ENCODE results near the gene FJX1. TPM values are rescaled to one million over a fixed set of nuclear protein-coding genes. Genes with fewer than 3 reads are reported as not detected.
A peak's percentile ranks its signal among the peaks of the same experiment; 100 is the strongest.

FJX1 gene
- total RNA-seq, 2 experiments from 2014 or later, result 0.46 to 0.62 TPM

- no peaks in the 10 kb centered on the region for H3K36me3 Mint-ChIP-seq
- intact Hi-C loops (cut with micrococcal nuclease), result no loop called here
- H3K4me1 Mint-ChIP-seq (ENCODE audit: low read depth), result no peaks in the 10 kb centered on the region
- POLR2A ChIA-PET, result no interaction called here
- CTCF ChIA-PET, result no interaction called here
- no peak for DNase-seq
- no peaks in the 10 kb centered on the region for H3K9me3 Mint-ChIP-seq
- H3K27me3 Mint-ChIP-seq, result peaks cover 21% of the 10 kb centered on the region
- H3K27ac Mint-ChIP-seq, result no peak overlapping the region
- H3K4me3 Mint-ChIP-seq, result no peak overlapping the region
Observed at GRCh38 chr11:35589281-35589680, 29.0 kb upstream of the FJX1 start.

- intact Hi-C loops (cut with micrococcal nuclease), result no loop called here
- ChIA-PET CTCF (interaction anchor here (0.7 kb wide), 1 partner anchor 201 kb away, joined by 3 read pairs; no protein-coding TSS in a partner anchor), POLR2A (no interaction called here)
- Mint-ChIP-seq H3K4me1 (ENCODE audit: low read depth) (no peaks in the 10 kb centered on the region), H3K9me3 (no peaks in the 10 kb centered on the region), H3K27ac (no peak overlapping the region), H3K4me3 (no peak overlapping the region), H3K27me3 (peaks cover 19% of the 10 kb centered on the region), H3K36me3 (no peaks in the 10 kb centered on the region)
- DNase-seq, result no peak
Observed at GRCh38 chr11:35590412-35590811, 27.8 kb upstream of the FJX1 start.

GRCh38 chr11:35593143-35593542, 25.1 kb upstream of the FJX1 start:
- H3K4me3 Mint-ChIP-seq, result no peak overlapping the region
- CTCF ChIA-PET, result no interaction called here
- H3K4me1 Mint-ChIP-seq (ENCODE audit: low read depth), result peaks cover 1% of the 10 kb centered on the region
- intact Hi-C loops (cut with micrococcal nuclease), result no loop called here
- H3K36me3 Mint-ChIP-seq, result no peaks in the 10 kb centered on the region
- H3K27me3 Mint-ChIP-seq, result peaks cover 27% of the 10 kb centered on the region
- DNase-seq, result no peak
- H3K9me3 Mint-ChIP-seq, result no peaks in the 10 kb centered on the region
- POLR2A ChIA-PET, result interaction anchor here (0.6 kb wide), 1 partner anchor 54 kb away, joined by 3 read pairs; no protein-coding TSS in a partner anchor
- H3K27ac Mint-ChIP-seq, result no peak overlapping the region

- intact Hi-C loops (cut with micrococcal nuclease), result no loop called here
- Mint-ChIP-seq H3K4me3 (no peak overlapping the region), H3K27me3 (peaks cover 21% of the 10 kb centered on the region), H3K27ac (no peak overlapping the region), H3K9me3 (no peaks in the 10 kb centered on the region), H3K4me1 (ENCODE audit: low read depth) (peaks cover 13% of the 10 kb centered on the region), H3K36me3 (no peaks in the 10 kb centered on the region)
- POLR2A ChIA-PET, result no interaction called here
- DNase-seq, result no peak
- CTCF ChIA-PET, result no interaction called here
Observed at GRCh38 chr11:35594680-35595079, 23.6 kb upstream of the FJX1 start.

GRCh38 chr11:35598254-35599125, 19.8 kb upstream of the FJX1 start:
- Mint-ChIP-seq H3K4me3 (no peak overlapping the region), H3K36me3 (no peaks in the 10 kb centered on the region), H3K27ac (no peak overlapping the region), H3K4me1 (ENCODE audit: low read depth) (peaks cover 13% of the 10 kb centered on the region), H3K27me3 (peaks cover 30% of the 10 kb centered on the region), H3K9me3 (no peaks in the 10 kb centered on the region)
- peak; percentile 59 for DNase-seq
- intact Hi-C loops (cut with micrococcal nuclease), result loop anchor here (2.0 kb wide), 1 partner anchor 64 kb away; the partner anchor contains the start of gene TRIM44
- ChIA-PET CTCF (interaction anchor here (0.6 to 1.1 kb wide), 2 partner anchors 18 to 62 kb away, joined by 3 read pairs; no protein-coding TSS in a partner anchor), POLR2A (no interaction called here)

- no peak for DNase-seq
- peaks cover 13% of the 10 kb centered on the region for H3K4me1 Mint-ChIP-seq (ENCODE audit: low read depth)
- no peak overlapping the region for H3K27ac Mint-ChIP-seq
- H3K27me3 Mint-ChIP-seq, result peaks cover 34% of the 10 kb centered on the region
- H3K36me3 Mint-ChIP-seq, result no peaks in the 10 kb centered on the region
- ChIA-PET CTCF (no interaction called here), POLR2A (no interaction called here)
- intact Hi-C loops (cut with micrococcal nuclease), result no loop called here
- no peak overlapping the region for H3K4me3 Mint-ChIP-seq
- H3K9me3 Mint-ChIP-seq, result no peaks in the 10 kb centered on the region
Observed at GRCh38 chr11:35600331-35600838, 17.9 kb upstream of the FJX1 start.

- Mint-ChIP-seq H3K27me3 (peaks cover 35% of the 10 kb centered on the region), H3K27ac (no peak overlapping the region), H3K36me3 (no peaks in the 10 kb centered on the region), H3K4me3 (no peak overlapping the region), H3K9me3 (no peaks in the 10 kb centered on the region), H3K4me1 (ENCODE audit: low read depth) (peaks cover 13% of the 10 kb centered on the region)
- ChIA-PET CTCF (interaction anchor here (1.0 kb wide), 1 partner anchor 13 kb away, joined by 3 read pairs; no protein-coding TSS in a partner anchor), POLR2A (no interaction called here)
- DNase-seq, result no peak
- intact Hi-C loops (cut with micrococcal nuclease), result no loop called here
Observed at GRCh38 chr11:35602160-35602793, 16.0 kb upstream of the FJX1 start.

GRCh38 chr11:35602979-35603378, 15.3 kb upstream of the FJX1 start:
- ChIA-PET POLR2A (no interaction called here), CTCF (interaction anchor here (1.7 kb wide), 1 partner anchor 12 kb away, joined by 11 read pairs; no protein-coding TSS in a partner anchor)
- H3K27ac Mint-ChIP-seq, result no peak overlapping the region
- intact Hi-C loops (cut with micrococcal nuclease), result no loop called here
- H3K4me3 Mint-ChIP-seq, result no peak overlapping the region
- peaks cover 31% of the 10 kb centered on the region for H3K27me3 Mint-ChIP-seq
- no peaks in the 10 kb centered on the region for H3K9me3 Mint-ChIP-seq
- no peaks in the 10 kb centered on the region for H3K36me3 Mint-ChIP-seq
- peaks cover 13% of the 10 kb centered on the region for H3K4me1 Mint-ChIP-seq (ENCODE audit: low read depth)
- DNase-seq, result no peak

GRCh38 chr11:35605706-35606105, 12.6 kb upstream of the FJX1 start:
- ChIA-PET CTCF (interaction anchor here (0.8 to 1.1 kb wide), 2 partner anchors 10 to 216 kb away, joined by 3 to 4 read pairs; no protein-coding TSS in a partner anchor), POLR2A (no interaction called here)
- intact Hi-C loops (cut with micrococcal nuclease), result no loop called here
- peaks cover 31% of the 10 kb centered on the region for H3K27me3 Mint-ChIP-seq
- H3K9me3 Mint-ChIP-seq, result no peaks in the 10 kb centered on the region
- no peak overlapping the region for H3K4me3 Mint-ChIP-seq
- no peak overlapping the region for H3K27ac Mint-ChIP-seq
- DNase-seq, result no peak
- no peaks in the 10 kb centered on the region for H3K36me3 Mint-ChIP-seq
- no peaks in the 10 kb centered on the region for H3K4me1 Mint-ChIP-seq (ENCODE audit: low read depth)

GRCh38 chr11:35606206-35606605, 12.1 kb upstream of the FJX1 start:
- CTCF ChIA-PET, result interaction anchor here (0.8 to 1.1 kb wide), 2 partner anchors 10 to 215 kb away, joined by 3 to 4 read pairs; no protein-coding TSS in a partner anchor
- POLR2A ChIA-PET, result no interaction called here
- no peak overlapping the region for H3K27ac Mint-ChIP-seq
- H3K27me3 Mint-ChIP-seq, result peaks cover 34% of the 10 kb centered on the region
- intact Hi-C loops (cut with micrococcal nuclease), result no loop called here
- H3K9me3 Mint-ChIP-seq, result no peaks in the 10 kb centered on the region
- H3K36me3 Mint-ChIP-seq, result no peaks in the 10 kb centered on the region
- DNase-seq, result no peak
- no peak overlapping the region for H3K4me3 Mint-ChIP-seq
- no peaks in the 10 kb centered on the region for H3K4me1 Mint-ChIP-seq (ENCODE audit: low read depth)

GRCh38 chr11:35608502-35608901, 9.8 kb upstream of the FJX1 start:
- no peaks in the 10 kb centered on the region for H3K4me1 Mint-ChIP-seq (ENCODE audit: low read depth)
- ChIA-PET POLR2A (no interaction called here), CTCF (interaction anchor here (2.0 kb wide), 1 partner anchor 658 kb away, joined by 5 read pairs; no protein-coding TSS in a partner anchor)
- H3K27ac Mint-ChIP-seq, result no peak overlapping the region
- no peaks in the 10 kb centered on the region for H3K36me3 Mint-ChIP-seq
- H3K4me3 Mint-ChIP-seq, result no peak overlapping the region
- peaks cover 40% of the 10 kb centered on the region for H3K27me3 Mint-ChIP-seq
- DNase-seq, result no peak
- no peaks in the 10 kb centered on the region for H3K9me3 Mint-ChIP-seq
- intact Hi-C loops (cut with micrococcal nuclease), result no loop called here

- peaks cover 41% of the 10 kb centered on the region for H3K27me3 Mint-ChIP-seq
- H3K36me3 Mint-ChIP-seq, result no peaks in the 10 kb centered on the region
- H3K27ac Mint-ChIP-seq, result no peak overlapping the region
- no peak overlapping the region for H3K4me3 Mint-ChIP-seq
- intact Hi-C loops (cut with micrococcal nuclease), result loop anchor here (10.0 kb wide), 1 partner anchor 895 kb away; no protein-coding TSS in a partner anchor
- ChIA-PET CTCF (interaction anchor here (1.2 to 2.0 kb wide), 2 partner anchors 212 to 656 kb away, joined by 3 to 5 read pairs; no protein-coding TSS in a partner anchor), POLR2A (no interaction called here)
- DNase-seq, result no peak
- no peaks in the 10 kb centered on the region for H3K4me1 Mint-ChIP-seq (ENCODE audit: low read depth)
- H3K9me3 Mint-ChIP-seq, result no peaks in the 10 kb centered on the region
Observed at GRCh38 chr11:35609656-35610055, 8.6 kb upstream of the FJX1 start.

Measured in activated CD4-positive, alpha-beta memory T cell treated with anti-CD3 and anti-CD28 coated beads for 36 hours (primary cell).